K562 (cell line): ENCODE data around the gene AIPL1. TPM values are rescaled to one million over a fixed set of nuclear protein-coding genes. Genes with fewer than 3 reads are reported as not detected.

Source experiments
- ARID2 ChIP-seq: fragments of 450-650 bp; IDR thresholded peaks from 2 replicates; pipeline ENCODE4 v1.6.1; 2017; ENCODE audit warnings: antibody characterized with exemption, mild to moderate bottlenecking
- EGR1 ChIP-seq: fragments of 450-650 bp; conservative IDR thresholded peaks from 2 replicates; pipeline ENCODE4 v1.6.1; 2017; ENCODE audit warnings: mild to moderate bottlenecking
- ETV1 ChIP-seq: fragments of 450-650 bp; conservative IDR thresholded peaks from 2 replicates; pipeline ENCODE4 v1.6.1; 2016; ENCODE audit warnings: missing genetic modification characterization, control low read depth, low read depth, missing compliant biosample characterization
- ETV5 ChIP-seq: sonication (generic); formaldehyde crosslinking; IDR thresholded peaks from 2 replicates; pipeline ENCODE4 v1.4.0; 2020; ENCODE audit warnings: low read depth, mild to moderate bottlenecking, missing genetic modification reagents
- GABPA ChIP-seq: fragments of 200-800 bp; sonication (Bioruptor generic); conservative IDR thresholded peaks from 2 replicates; pipeline ENCODE4 v1.6.1; 2016; ENCODE audit warnings: low read depth, missing genetic modification characterization, missing compliant biosample characterization
- MTA1 ChIP-seq: fragments of 450-650 bp; IDR thresholded peaks from 2 replicates; pipeline ENCODE4 v1.6.1; 2017; ENCODE audit warnings: borderline replicate concordance
- NFXL1 ChIP-seq: fragments of 450-650 bp; formaldehyde crosslinking; IDR thresholded peaks from 2 replicates; pipeline ENCODE4 v1.4.0; 2021; ENCODE audit warnings: mild to moderate bottlenecking
- NKRF ChIP-seq: fragments of 450-650 bp; IDR thresholded peaks from 2 replicates; pipeline ENCODE4 v1.6.1; 2016; ENCODE audit warnings: borderline replicate concordance
- NR2C1 ChIP-seq, 2 experiments: fragments of 450-650 bp; IDR thresholded peaks; 2 replicates each; pipeline ENCODE4 v1.6.1; 2017; ENCODE audit warnings: mild to moderate bottlenecking in 2 of 2, antibody characterized with exemption in 1 of 2, inconsistent platforms in 1 of 2, missing compliant biosample characterization in 1 of 2, missing genetic modification characterization in 1 of 2
- RFX7 ChIP-seq: fragments of 250-450 bp; sonication (Bioruptor Pico); IDR thresholded peaks from 2 replicates; pipeline ENCODE4 v1.5.1; 2021; ENCODE audit warnings: mild to moderate bottlenecking
- TFAP4 ChIP-seq: sonication (generic); formaldehyde crosslinking; IDR thresholded peaks from 2 replicates; pipeline ENCODE4 v1.8.0; 2022; ENCODE audit warnings: missing genetic modification reagents, mild to moderate bottlenecking, moderate library complexity, borderline replicate concordance
- YY1 ChIP-seq, 3 experiments: IDR thresholded peaks; 2 replicates each; pipeline ENCODE4 v1.6.1; 2011; ENCODE audit warnings: low read length in 2 of 3, mild to moderate bottlenecking in 2 of 3, moderate library complexity in 2 of 3, borderline replicate concordance in 1 of 3, control low read depth in 1 of 3, low read depth in 1 of 3; ENCODE audit not compliant: insufficient read depth in 3 of 3, insufficient replicate concordance in 2 of 3, control insufficient read depth in 1 of 3, insufficient read length in 1 of 3; ENCODE audit errors: extremely low read depth in 1 of 3
- ZFX ChIP-seq: sonication (generic); formaldehyde crosslinking; IDR thresholded peaks from 2 replicates; pipeline ENCODE4 v1.8.0; 2022; ENCODE audit warnings: mild to moderate bottlenecking, missing genetic modification reagents, moderate library complexity
- ZNF398 ChIP-seq: fragments of 250-450 bp; sonication (Bioruptor Pico); IDR thresholded peaks from 2 replicates; pipeline ENCODE4 v1.8.0; 2021; ENCODE audit warnings: moderate library complexity, mild to moderate bottlenecking, inconsistent platforms
- ZNF512 ChIP-seq: IDR thresholded peaks from 2 replicates; pipeline ENCODE4 v1.6.1; 2016; ENCODE audit warnings: missing genetic modification characterization, missing compliant biosample characterization
- ZNF57 ChIP-seq: fragments of 450-650 bp; formaldehyde crosslinking; IDR thresholded peaks from 2 replicates; pipeline ENCODE4 v1.4.0; 2020; ENCODE audit warnings: mild to moderate bottlenecking, moderate library complexity
- ZNF639 ChIP-seq, 2 experiments: fragments of 200-800 bp in 1 of 2; sonication (Bioruptor generic) in 1 of 2; sonication (generic) in 1 of 2; formaldehyde crosslinking in 1 of 2; IDR thresholded peaks in 1 of 2; conservative IDR thresholded peaks in 1 of 2; 2 replicates each; pipeline versions ENCODE4 v1.5.0 to v1.6.1; 2016 to 2020; ENCODE audit warnings: missing compliant biosample characterization in 1 of 2, missing genetic modification characterization in 1 of 2, missing genetic modification reagents in 1 of 2
- polyA plus RNA-seq, 8 experiments: library from polyadenylated mRNA; depleted of rRNA in 4 of 8; stranded (reverse) in 5 of 8; unstranded in 3 of 8; fragments of >200 nt; fragmentation: Nextera tagmentation in 2 of 8; fragmentation: Illumina TruSeq in 1 of 8; extraction: Ambion mirVana in 2 of 8; extraction: Trizol in 1 of 8; gene quantifications; 2 replicates each; pipeline versions ENCODE4 v1.2.1 to v1.2.3, GENCODE V29; 2011 to 2014; ENCODE audit warnings: inconsistent platforms in 1 of 8, missing spikeins in 1 of 8
- total RNA-seq, 7 experiments: library from RNA; depleted of rRNA in 6 of 7; stranded (reverse); fragments of >200 nt in 6 of 7; fragmentation: Illumina TruSeq in 2 of 7; extraction: Trizol in 2 of 7; gene quantifications; 2 replicates each; pipeline versions ENCODE4 v1.2.1 to v1.2.3, GENCODE V29; 2011 to 2021; ENCODE audit warnings: low replicate concordance in 1 of 7

Gene AIPL1
- total and polyA plus RNA-seq, 9 of the 15 experiments (the other 6 are each of a cell fraction or from before 2014, with no cell fraction given) = not detected

GRCh38 chr17:6421700-6422604, 13.0 kb downstream of the AIPL1 start (continued):
- TF ChIP-seq ZNF512 (tag) (peak; percentile 55), ZNF398 (CRISPR knock-in tag) (no peak), YY1 (IDR thresholded peaks at IDR 0.05; ENCODE audit: borderline replicate concordance in 1 of 3, control insufficient read depth in 1 of 3, extremely low read depth in 1 of 3, insufficient read depth in 3 of 3, insufficient read length in 1 of 3, insufficient replicate concordance in 2 of 3, low read depth in 1 of 3, low read length in 2 of 3) (peak in 2 of 3 experiments; percentile 62 to 64), NKRF (no peak), ZNF57 (CRISPR knock-in tag) (no peak), RFX7 (CRISPR knock-in tag) (no peak), EGR1 (no peak), ZNF639 (CRISPR knock-in tag; conservative IDR thresholded peaks at IDR 0.05 in 1 of 2, IDR thresholded peaks at IDR 0.05 in 1 of 2) (no peak), GABPA (tag) (0 out of 2 replicates have a peak, but pooled peaks have one; percentile 32), ETV1 (peak; percentile 94), TFAP4 (CRISPR knock-in tag) (peak; percentile 75; the same call in 1 of the 2 replicates), MTA1 (no peak), ETV5 (CRISPR knock-in tag) (peak; percentile 92), NR2C1 (IDR thresholded peaks at IDR 0.05) (peak; percentile 45; the same call in 1 of the 2 replicates), NR2C1 (tag; IDR thresholded peaks at IDR 0.05) (peak; percentile 75), ZFX (CRISPR knock-in tag) (no peak), NFXL1 (no peak), ARID2 (peak; percentile 34; the same call in 1 of the 2 replicates)
